NB4 (cell line): ENCODE data around the gene MKS1.

Experiments used
- DNase-seq: peaks from one replicate; pipeline ENCODE4 v3.0.0; 2010; ENCODE audit warnings: low read depth
- H3K4me3 ChIP-seq: one replicate; pipeline ENCODE4 v1.5.1; 2011; ENCODE audit warnings: mild to moderate bottlenecking, low read depth, low read length, moderate library complexity
- MYC ChIP-seq: IDR thresholded peaks from 2 replicates; pipeline ENCODE4 v1.6.1; 2011; ENCODE audit warnings: low read depth, low read length
- POLR2A ChIP-seq: IDR thresholded peaks from 2 replicates; pipeline ENCODE4 v1.6.1; 2011; ENCODE audit warnings: mild to moderate bottlenecking; ENCODE audit not compliant: insufficient read length; ENCODE audit errors: extremely low read depth
- TF ChIP-seq, protein P1 (sequence below): IDR thresholded peaks from 2 replicates; pipeline ENCODE4 v1.6.1; 2011; ENCODE audit warnings: low read depth, low read length
- TF ChIP-seq, protein P2 (sequence below): IDR thresholded peaks from one replicate; pipeline ENCODE4 v1.5.1; 2012; ENCODE audit warnings: low read depth, low read length

Gene MKS1

DNA sequence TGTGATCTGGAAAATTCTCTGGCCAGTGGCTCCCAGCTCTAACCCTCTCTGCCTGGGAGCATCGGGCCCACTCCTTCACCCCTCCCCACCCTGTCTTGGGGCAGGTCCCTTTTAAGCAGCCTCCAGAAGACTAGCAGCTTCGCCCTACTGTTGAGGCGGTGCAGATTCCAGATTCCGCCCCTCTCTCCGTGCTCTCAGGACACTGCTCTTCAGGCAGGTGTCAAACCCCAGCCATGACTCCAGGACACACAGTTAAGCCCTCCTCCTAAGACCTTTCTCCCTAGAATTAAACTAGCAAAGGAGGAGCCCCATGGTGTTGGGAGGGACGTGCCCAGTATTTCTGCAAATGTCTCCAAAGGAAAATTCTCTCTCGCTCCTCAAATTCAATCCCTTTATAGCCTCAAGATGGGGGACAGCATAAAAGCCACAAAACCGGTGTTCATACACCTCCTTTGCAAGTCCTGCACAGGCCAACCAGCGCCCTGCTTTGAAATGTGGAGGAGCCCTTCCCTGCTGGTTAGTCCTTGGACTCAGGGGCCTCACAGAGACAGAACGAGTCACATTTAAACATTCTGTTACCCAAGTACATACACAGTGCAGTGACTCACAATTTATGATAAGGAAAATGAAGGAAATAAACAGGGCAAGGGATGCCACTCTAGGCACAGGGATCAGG, 26.5 kb upstream of the MKS1 start:
- no peak overlapping the region for H3K4me3 ChIP-seq
- TF ChIP-seq POLR2A (no peak), MYC (no peak)
- TF ChIP-seq, protein P1, sequence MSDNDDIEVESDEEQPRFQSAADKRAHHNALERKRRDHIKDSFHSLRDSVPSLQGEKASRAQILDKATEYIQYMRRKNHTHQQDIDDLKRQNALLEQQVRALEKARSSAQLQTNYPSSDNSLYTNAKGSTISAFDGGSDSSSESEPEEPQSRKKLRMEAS: no peak
- TF ChIP-seq, protein P2, sequence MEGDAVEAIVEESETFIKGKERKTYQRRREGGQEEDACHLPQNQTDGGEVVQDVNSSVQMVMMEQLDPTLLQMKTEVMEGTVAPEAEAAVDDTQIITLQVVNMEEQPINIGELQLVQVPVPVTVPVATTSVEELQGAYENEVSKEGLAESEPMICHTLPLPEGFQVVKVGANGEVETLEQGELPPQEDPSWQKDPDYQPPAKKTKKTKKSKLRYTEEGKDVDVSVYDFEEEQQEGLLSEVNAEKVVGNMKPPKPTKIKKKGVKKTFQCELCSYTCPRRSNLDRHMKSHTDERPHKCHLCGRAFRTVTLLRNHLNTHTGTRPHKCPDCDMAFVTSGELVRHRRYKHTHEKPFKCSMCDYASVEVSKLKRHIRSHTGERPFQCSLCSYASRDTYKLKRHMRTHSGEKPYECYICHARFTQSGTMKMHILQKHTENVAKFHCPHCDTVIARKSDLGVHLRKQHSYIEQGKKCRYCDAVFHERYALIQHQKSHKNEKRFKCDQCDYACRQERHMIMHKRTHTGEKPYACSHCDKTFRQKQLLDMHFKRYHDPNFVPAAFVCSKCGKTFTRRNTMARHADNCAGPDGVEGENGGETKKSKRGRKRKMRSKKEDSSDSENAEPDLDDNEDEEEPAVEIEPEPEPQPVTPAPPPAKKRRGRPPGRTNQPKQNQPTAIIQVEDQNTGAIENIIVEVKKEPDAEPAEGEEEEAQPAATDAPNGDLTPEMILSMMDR: no peak
- no peak for DNase-seq

DNA sequence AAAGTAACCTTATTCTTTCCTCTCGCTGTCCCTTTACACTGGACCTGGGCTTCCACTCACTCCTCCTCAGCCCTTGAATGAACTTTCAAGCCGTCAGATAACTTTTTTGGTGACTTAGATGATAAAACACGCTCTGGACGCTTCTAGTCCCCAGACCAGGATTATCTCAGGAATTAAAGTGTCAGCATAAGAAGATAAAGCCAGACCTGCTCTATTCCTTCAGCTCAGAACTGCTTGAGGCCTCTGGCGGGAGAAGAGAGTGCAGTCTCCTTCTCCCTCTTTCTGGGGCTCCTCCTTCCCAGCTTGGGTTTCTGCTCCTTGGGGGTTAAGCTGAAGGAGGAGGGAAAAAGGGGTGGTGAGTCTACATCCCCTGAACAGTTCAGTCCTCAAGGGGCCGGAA, 25.9 kb upstream of the MKS1 start:
- H3K4me3 ChIP-seq: no peak overlapping the region
- DNase-seq: no peak
- TF ChIP-seq, protein P1: no peak
- TF ChIP-seq POLR2A: no peak
- no peak for TF ChIP-seq MYC
- TF ChIP-seq, protein P2: no peak

DNA sequence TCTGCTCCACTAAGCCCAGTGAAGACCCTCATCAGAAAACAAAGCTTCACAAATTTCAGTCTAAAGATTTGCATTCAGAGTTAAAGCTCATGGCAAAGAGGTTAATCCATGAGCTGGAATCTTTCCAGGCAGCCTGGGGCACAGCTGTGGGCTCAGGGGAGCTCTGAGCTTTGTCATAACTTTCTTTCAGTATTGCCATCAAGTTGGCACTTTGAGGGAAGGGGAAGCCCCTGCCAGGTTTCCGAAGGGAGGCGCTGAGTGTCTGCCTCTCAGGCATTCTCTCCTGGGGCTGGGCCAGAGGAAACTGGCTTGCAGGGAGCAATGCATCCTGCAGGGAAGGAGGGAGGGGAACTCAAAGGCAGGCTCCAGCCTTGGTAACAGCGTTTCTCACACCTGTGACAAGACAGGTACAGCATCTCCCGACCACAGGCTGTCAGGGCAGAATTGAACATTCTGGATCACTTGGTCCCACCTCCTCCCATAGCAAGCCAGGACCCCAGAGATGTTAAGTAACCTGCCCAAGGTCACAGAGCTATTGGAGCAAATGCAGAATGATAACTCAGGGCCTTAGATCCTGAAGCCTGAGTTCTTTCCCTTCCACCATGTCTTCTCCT, 23.2 kb upstream of the MKS1 start:
- H3K4me3 ChIP-seq: no peak overlapping the region
- TF ChIP-seq MYC (no peak), POLR2A (no peak)
- TF ChIP-seq, protein P2: no peak
- TF ChIP-seq, protein P1: no peak
- no peak for DNase-seq

DNA sequence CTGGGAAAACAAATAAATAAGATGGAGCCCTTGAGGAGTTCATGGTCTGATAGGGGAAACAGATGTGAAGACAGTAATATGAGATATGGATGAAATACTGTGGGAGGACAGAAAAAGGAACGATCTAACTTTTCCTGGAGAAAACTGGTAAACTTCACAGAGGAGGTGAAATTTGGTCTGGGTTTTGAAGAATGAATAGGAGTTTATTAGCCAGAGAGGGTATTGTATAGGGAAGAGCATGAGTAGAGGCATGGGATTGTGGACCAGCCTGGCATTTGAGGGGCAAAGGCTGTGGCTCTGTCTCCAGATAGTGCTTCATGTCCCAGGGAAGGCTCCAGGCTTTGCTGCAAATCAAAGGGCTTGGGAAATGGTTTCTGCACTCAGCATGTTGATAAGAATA, 20.9 kb upstream of the MKS1 start:
- TF ChIP-seq, protein P2: no peak
- TF ChIP-seq, protein P1: no peak
- TF ChIP-seq MYC: no peak
- DNase-seq: no peak
- H3K4me3 ChIP-seq: no peak overlapping the region

DNA sequence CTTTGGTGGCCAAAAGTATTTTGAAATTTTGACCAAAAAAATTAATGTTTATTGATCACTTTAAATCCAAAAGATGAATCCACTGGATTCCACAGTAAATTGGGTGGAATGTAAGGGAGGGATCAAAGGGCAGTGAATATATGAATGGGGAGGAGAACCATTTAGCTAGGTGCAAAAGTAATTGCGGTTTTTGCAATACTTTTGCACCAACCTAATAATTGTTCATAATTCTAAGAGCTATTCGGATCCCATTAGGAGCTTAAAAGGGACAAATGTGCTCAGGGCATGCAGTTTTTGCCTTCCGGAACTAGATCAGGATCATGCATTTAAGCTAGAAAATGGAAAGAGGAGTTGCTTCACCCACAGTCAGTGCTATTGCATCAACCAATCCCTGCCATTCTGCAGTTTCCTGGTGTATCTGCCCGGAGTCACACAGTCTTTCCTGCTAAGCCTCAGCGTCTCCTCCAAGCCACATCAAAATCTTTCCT, 19.1 kb upstream of the MKS1 start, which contains the start of gene LPO:
TSS of gene LPO (plus strand) at position 438 of the 488 bp plus-strand sequence. CDS start 4,396 bp downstream, outside the sequence.
- no peak for TF ChIP-seq POLR2A
- TF ChIP-seq, protein P2: no peak
- DNase-seq: no peak
- H3K4me3 ChIP-seq: no peak within 1 kb of the TSS

DNA sequence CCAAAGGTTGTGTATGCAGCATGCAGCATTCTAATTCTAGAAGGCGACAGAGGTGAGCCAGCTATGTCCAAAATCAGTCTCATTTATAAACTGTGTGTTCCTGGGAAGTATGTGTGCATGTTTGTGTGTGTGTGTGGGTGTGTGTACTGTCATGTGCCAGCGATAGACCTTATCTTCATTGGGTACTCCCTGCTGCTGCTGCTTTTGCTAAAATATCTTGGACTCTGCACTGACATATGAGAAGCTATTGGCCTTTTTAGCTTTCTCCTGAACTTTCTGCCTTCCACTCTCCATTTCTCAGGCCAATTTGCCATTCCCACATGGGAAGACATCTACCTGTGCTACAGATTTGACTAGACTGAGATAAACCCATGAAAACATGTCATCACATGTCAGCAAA, 17.3 kb upstream of the MKS1 start:
- TF ChIP-seq, protein P1: no peak
- TF ChIP-seq POLR2A (no peak), MYC (no peak)
- TF ChIP-seq, protein P2: no peak
- H3K4me3 ChIP-seq: no peak overlapping the region
- DNase-seq: no peak
